ENCODE measurements around the gene MTARC2. TPM values are rescaled to one million over a fixed set of nuclear protein-coding genes. Genes with fewer than 3 reads are reported as not detected.
"Not testable (repeated sequence)": the region's sequence is repeated elsewhere in the genome, so short reads cannot be mapped to it uniquely, and the experiment has no call there.

The MTARC2 gene
- total RNA-seq, 6 experiments from 2014 or later: 3.2 to 5.2 (median 3.8) TPM

- TF ChIP-seq CTCF (IDR thresholded peaks at IDR 0.05): no peak
- H3K9me3 Mint-ChIP-seq: no peaks in the 10 kb centered on the region
- H3K4me1 Mint-ChIP-seq (ENCODE audit: low read depth): no peaks in the 10 kb centered on the region
- no peak for DNase-seq
- H3K27ac Mint-ChIP-seq: no peak overlapping the region
- peaks cover 17% of the 10 kb centered on the region for H3K27me3 Mint-ChIP-seq (ENCODE audit: insufficient read depth)
- no peaks in the 10 kb centered on the region for H3K36me3 Mint-ChIP-seq (ENCODE audit: low read depth)
- H3K4me3 Mint-ChIP-seq: no peak overlapping the region
These were observed 39.9 kb upstream of the MTARC2 start for GRCh38 chr1:220708244-220708643.

DNA sequence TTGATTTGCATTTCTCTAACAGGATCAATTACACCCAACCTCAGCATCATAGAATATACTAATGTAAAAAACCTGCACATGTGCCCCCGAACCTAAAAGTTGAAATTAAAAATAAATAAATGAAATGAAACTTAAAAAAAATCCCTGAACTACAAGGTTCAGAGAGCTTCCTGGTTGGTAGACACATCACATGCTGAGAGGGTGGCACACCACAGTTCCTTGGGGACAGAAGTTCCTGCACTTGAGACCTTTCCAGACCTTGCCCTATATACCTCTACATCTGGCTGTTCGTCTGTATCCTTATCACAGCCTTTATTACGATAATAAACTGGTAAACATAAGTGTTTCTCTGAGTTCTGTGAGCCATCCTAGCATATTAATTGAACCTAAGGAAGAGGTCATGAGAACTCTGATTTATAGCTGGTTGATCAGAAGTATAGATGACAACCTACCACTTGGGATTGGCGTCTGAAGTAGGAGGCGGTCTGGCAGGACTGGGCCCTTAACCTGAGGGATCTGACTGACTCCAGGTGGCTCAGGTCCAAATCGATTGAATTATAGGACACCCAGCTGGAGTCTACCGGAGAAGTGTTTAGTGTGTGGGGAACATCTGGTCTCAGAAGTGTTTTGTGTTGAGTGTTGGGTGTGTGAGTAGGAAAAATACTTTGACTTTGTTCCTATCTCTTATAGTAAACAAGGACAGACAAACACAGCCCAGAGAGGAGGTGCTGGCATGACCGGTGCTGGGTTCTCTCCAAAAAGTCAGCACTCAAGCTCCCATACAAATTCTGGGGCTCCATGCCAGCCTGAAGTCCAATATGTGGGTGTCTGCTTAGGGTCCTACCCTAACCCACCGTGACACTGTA is 39.0 kb upstream of the MTARC2 start:
- H3K27me3 Mint-ChIP-seq (ENCODE audit: insufficient read depth): peaks cover 19% of the 10 kb centered on the region
- H3K4me3 Mint-ChIP-seq: no peak overlapping the region
- H3K9me3 Mint-ChIP-seq: no peaks in the 10 kb centered on the region
- no peak for DNase-seq
- H3K27ac Mint-ChIP-seq: no peak overlapping the region
- TF ChIP-seq CTCF (IDR thresholded peaks at IDR 0.05): no peak
- H3K36me3 Mint-ChIP-seq (ENCODE audit: low read depth): no peaks in the 10 kb centered on the region
- H3K4me1 Mint-ChIP-seq (ENCODE audit: low read depth): no peaks in the 10 kb centered on the region

- H3K36me3 Mint-ChIP-seq (ENCODE audit: low read depth): no peaks in the 10 kb centered on the region
- no peak for TF ChIP-seq CTCF (IDR thresholded peaks at IDR 0.05)
- no peaks in the 10 kb centered on the region for H3K4me1 Mint-ChIP-seq (ENCODE audit: low read depth)
- H3K27ac Mint-ChIP-seq: no peak overlapping the region
- no peaks in the 10 kb centered on the region for H3K9me3 Mint-ChIP-seq
- DNase-seq: no peak
- no peak overlapping the region for H3K4me3 Mint-ChIP-seq
- peaks cover 19% of the 10 kb centered on the region for H3K27me3 Mint-ChIP-seq (ENCODE audit: insufficient read depth)
These were observed 37.8 kb upstream of the MTARC2 start for GRCh38 chr1:220710333-220710732.

DNA sequence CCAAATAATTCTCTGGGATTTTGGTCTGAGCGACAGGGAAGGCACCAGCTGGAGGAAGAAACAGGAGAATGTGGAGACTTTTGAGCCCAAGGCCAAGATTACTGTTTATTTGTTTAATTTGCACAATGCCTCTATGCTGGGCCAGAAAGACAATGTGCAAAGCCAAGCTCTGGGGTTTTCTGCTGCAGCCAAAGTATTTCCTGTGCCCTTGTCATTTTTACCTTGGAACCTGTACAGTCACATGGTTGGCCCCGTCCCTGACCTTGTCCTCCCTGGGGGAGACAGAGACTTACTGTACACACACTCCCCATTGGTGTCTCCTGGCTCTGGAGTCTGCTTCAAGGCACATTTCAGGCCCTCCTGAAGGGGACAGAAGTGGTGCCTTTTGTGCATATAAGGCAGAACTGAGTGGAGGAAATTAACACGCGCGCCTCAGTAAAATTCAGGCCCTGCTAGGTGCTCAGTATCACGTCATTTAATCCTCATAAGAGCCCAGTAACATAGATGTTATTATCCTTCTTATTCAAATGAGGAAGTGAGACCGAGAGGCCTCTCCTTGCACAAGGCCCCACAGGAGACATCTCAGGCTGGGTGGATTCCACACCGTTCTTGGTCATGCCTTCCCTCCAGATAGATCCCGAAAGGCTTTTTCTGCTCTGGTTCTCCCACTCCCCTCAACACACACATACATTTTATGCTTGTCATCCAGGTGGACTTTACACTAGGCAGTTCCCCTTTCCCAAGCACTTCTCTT is 36.9 kb upstream of the MTARC2 start:
- no peak for TF ChIP-seq CTCF (IDR thresholded peaks at IDR 0.05)
- Mint-ChIP-seq H3K27me3 (ENCODE audit: insufficient read depth) (peaks cover 17% of the 10 kb centered on the region), H3K36me3 (ENCODE audit: low read depth) (no peaks in the 10 kb centered on the region), H3K27ac (no peak overlapping the region), H3K9me3 (no peaks in the 10 kb centered on the region), H3K4me3 (no peak overlapping the region), H3K4me1 (ENCODE audit: low read depth) (no peaks in the 10 kb centered on the region)
- no peak for DNase-seq

GRCh38 chr1:220715986-220716385 is 32.1 kb upstream of the MTARC2 start:
- not testable (repeated sequence) for H3K9me3 Mint-ChIP-seq; H3K27ac Mint-ChIP-seq; H3K27me3 Mint-ChIP-seq (ENCODE audit: insufficient read depth); H3K4me1 Mint-ChIP-seq (ENCODE audit: low read depth); H3K4me3 Mint-ChIP-seq; H3K36me3 Mint-ChIP-seq (ENCODE audit: low read depth); DNase-seq
